Measurements from ENCODE around the gene SNTG2. TPM values are rescaled to one million over a fixed set of nuclear protein-coding genes. Genes with fewer than 3 reads are reported as not detected.

SNTG2 gene
- polyA plus RNA-seq, 1 experiment, result 0.31 TPM

- no peak for TF ChIP-seq CTCF (IDR thresholded peaks at IDR 0.05; ENCODE audit: insufficient read depth, low read depth, low read length)
- Histone ChIP-seq H3K36me3 (ENCODE audit: control insufficient read depth, insufficient read depth, low read length) (no peaks in the 10 kb centered on the region), H3K4me3 (ENCODE audit: low read depth, low read length) (no peak overlapping the region), H3K27me3 (ENCODE audit: control insufficient read depth, insufficient read depth, low read length) (no peaks in the 10 kb centered on the region)
- no peak for DNase-seq (ENCODE audit: low read depth)
- ChIA-PET CTCF (interaction anchor here (0.6 kb wide), 2 partner anchors 9 to 516 kb away, joined by 3 read pairs; no protein-coding TSS in a partner anchor), POLR2A (no interaction called here)
Observed at GRCh38 chr2:1049691-1050090, 99.0 kb downstream of the SNTG2 start.

- Histone ChIP-seq H3K4me3 (ENCODE audit: low read depth, low read length) (no peak overlapping the region), H3K27me3 (ENCODE audit: control insufficient read depth, insufficient read depth, low read length) (no peaks in the 10 kb centered on the region), H3K36me3 (ENCODE audit: control insufficient read depth, insufficient read depth, low read length) (no peaks in the 10 kb centered on the region)
- DNase-seq (ENCODE audit: low read depth), result no peak
- ChIA-PET POLR2A (no interaction called here), CTCF (interaction anchor here (1.0 to 1.3 kb wide), 2 partner anchors 13 to 85 kb away, joined by 3 read pairs; no protein-coding TSS in a partner anchor)
- peak; percentile 28; the same call in 1 of the 2 replicates for TF ChIP-seq CTCF (IDR thresholded peaks at IDR 0.05; ENCODE audit: insufficient read depth, low read depth, low read length)
Observed at GRCh38 chr2:1051075-1051474, 100.4 kb downstream of the SNTG2 start.

GRCh38 chr2:1052771-1053191 lies 102.1 kb downstream of the SNTG2 start:
- DNase-seq (ENCODE audit: low read depth), result peak; percentile 26
- Histone ChIP-seq H3K27me3 (ENCODE audit: control insufficient read depth, insufficient read depth, low read length) (no peaks in the 10 kb centered on the region), H3K4me3 (ENCODE audit: low read depth, low read length) (no peak overlapping the region), H3K36me3 (ENCODE audit: control insufficient read depth, insufficient read depth, low read length) (no peaks in the 10 kb centered on the region)
- POLR2A ChIA-PET, result interaction anchor here (0.5 to 0.7 kb wide), 2 partner anchors 15 to 62 kb away, joined by 3 to 4 read pairs; no protein-coding TSS in a partner anchor
- CTCF ChIA-PET, result no interaction called here
- TF ChIP-seq CTCF (IDR thresholded peaks at IDR 0.05; ENCODE audit: insufficient read depth, low read depth, low read length), result no peak

GRCh38 chr2:1053786-1054185 lies 103.1 kb downstream of the SNTG2 start:
- CTCF ChIA-PET, result no interaction called here
- TF ChIP-seq CTCF (IDR thresholded peaks at IDR 0.05; ENCODE audit: insufficient read depth, low read depth, low read length), result no peak
- H3K4me3 ChIP-seq (ENCODE audit: low read depth, low read length), result no peak overlapping the region
- POLR2A ChIA-PET, result no interaction called here
- H3K36me3 ChIP-seq (ENCODE audit: control insufficient read depth, insufficient read depth, low read length), result no peaks in the 10 kb centered on the region
- H3K27me3 ChIP-seq (ENCODE audit: control insufficient read depth, insufficient read depth, low read length), result no peaks in the 10 kb centered on the region
- no peak for DNase-seq (ENCODE audit: low read depth)

GRCh38 chr2:1054399-1054798 lies 103.8 kb downstream of the SNTG2 start:
- Histone ChIP-seq H3K27me3 (ENCODE audit: control insufficient read depth, insufficient read depth, low read length) (no peaks in the 10 kb centered on the region), H3K4me3 (ENCODE audit: low read depth, low read length) (no peak overlapping the region), H3K36me3 (ENCODE audit: control insufficient read depth, insufficient read depth, low read length) (no peaks in the 10 kb centered on the region)
- DNase-seq (ENCODE audit: low read depth), result no peak
- POLR2A ChIA-PET, result no interaction called here
- no peak for TF ChIP-seq CTCF (IDR thresholded peaks at IDR 0.05; ENCODE audit: insufficient read depth, low read depth, low read length)
- CTCF ChIA-PET, result no interaction called here

Measured in BJ (cell line).